ENCODE results near the gene SLCO1B1. TPM values are rescaled to one million over a fixed set of nuclear protein-coding genes. Genes with fewer than 3 reads are reported as not detected.

Gene SLCO1B1
- total RNA-seq, 1 experiment from 2014 or later: not detected

- DNase-seq (ENCODE audit: low spot score): no peak
These were observed 90.8 kb downstream of the SLCO1B1 start for GRCh38 chr12:21221778-21222177.

DNA sequence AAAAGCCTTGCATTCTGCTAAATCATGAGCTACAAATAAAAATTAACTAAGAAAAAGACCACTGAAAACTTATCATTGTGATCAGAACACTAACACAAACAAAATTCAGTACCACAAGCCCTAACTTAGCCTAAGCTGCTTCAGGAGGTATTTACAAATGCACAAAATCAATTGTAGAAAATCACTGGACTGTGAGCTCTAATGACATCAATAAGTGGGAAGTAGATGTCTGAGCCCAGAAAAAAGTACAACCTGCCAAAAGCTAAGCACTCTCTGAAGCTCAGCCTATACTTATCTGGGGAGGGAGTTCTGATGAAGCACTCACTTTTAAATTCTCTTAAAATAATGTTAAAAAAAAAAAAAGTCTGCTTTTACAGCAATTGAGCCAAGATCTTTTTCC, 92.9 kb downstream of the SLCO1B1 start:
- DNase-seq (ENCODE audit: low spot score): no peak

DNA sequence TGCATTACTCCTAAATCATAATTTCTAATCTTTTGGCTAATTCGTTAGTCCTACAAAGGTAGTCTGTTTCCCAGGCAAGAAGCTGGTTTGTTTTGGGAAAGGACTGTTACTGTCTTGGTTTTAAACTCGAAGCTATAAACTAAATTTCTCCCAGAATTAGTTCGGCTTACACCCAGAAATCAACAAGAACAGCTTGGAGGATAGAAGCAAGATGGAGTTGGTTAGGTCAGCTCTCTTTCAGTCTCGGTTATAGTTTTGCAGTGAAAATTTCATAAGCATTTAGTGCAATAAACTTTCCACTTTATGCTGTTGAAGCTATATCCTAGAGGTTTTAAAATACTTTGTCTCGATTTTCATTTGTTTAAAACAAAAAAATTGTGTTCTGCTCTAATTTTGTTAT, 103.4 kb downstream of the SLCO1B1 start:
- no peak for DNase-seq (ENCODE audit: low spot score)

- DNase-seq (ENCODE audit: low spot score): no peak
These were observed 108.9 kb downstream of the SLCO1B1 start for GRCh38 chr12:21239866-21240265.

- DNase-seq (ENCODE audit: low spot score): no peak
These were observed 117.7 kb downstream of the SLCO1B1 start for GRCh38 chr12:21248679-21249078.

DNA sequence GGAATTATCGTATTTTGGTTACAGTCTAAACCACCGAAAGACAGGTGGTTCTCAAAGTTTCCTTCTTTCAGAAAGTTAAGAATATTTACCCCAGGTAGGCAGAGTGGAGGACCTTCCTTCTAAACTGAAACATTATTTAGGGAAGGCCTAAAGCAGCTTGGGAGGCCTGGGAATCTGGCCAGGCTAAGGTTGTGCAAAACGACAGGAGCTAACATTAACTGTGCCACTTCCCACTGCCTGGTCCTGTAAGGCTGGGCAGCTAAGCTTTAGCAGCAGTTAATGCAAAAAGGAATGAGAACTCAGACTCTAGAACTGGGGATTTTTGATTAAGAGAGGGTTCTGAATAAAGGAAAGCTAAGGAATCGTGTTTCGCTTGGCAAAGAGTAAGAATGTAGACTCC, 121.1 kb downstream of the SLCO1B1 start:
- no peak for DNase-seq (ENCODE audit: low spot score)

DNA sequence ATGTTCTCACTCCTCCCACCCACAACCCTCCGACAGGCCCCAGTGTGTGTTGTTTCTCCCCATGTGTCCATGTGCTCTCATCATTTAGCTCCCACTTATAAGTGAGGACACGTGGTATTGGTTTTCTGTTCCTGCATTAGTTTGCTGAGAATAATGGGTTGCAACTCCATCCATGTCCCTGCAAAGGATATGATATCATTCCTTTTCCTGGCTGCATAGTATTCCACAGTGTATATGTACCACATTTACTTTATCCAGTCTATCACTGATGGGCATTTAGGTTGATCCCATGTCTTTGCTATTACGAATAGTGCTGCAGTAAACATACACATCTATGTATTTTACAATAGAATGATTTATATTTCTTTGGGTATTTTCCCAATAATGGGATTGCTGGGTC, 126.2 kb downstream of the SLCO1B1 start:
- DNase-seq (ENCODE audit: low spot score): no peak

DNA sequence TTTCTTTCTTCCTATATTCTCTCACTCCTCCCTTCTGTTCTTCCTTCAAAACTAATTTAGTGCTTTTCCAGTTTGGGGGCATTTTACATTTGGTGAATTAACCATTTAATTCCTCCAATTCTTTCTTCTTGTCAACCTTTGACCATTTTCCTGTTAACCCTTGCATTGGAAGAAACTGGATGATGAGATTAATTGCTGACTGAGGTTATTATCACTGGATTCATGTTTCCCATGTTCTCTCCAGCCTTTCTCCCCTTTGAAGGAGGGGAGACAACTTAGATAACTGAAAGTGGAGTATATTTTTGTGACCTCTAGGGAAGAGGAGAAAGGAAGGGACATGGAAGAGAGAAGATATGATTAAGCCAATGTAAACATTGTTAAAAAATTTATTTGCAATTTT, 133.2 kb downstream of the SLCO1B1 start:
- DNase-seq (ENCODE audit: low spot score): no peak

DNA sequence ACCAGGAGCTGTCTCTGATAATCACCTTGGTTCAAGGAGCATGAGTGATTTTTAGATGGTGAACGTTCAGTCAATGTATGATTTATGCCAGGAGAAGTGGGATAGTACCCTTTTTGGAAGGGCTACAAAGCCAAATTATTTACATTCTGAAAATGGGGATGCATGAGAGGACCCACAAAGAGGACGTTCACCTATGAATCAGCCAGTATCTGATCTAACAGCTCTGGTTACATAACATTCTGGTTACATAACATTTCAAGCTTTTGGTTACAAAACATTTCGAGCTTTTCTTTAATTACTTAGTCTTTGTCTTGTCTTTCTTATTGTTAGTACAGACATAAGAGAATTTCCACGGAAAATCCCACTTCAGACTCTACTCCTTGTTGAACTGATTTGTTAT, 134.9 kb downstream of the SLCO1B1 start:
- no peak for DNase-seq (ENCODE audit: low spot score)

- DNase-seq (ENCODE audit: low spot score): no peak
These were observed 145.8 kb downstream of the SLCO1B1 start for GRCh38 chr12:21276826-21277225.

Other genes with a start within 250 kb of the SLCO1B1 start
- not detected in 2 replicates for gene SLCO1A2, start 203.7 kb downstream of the SLCO1B1 start, total RNA-seq (2014; rRNA removed; shearing (Covaris generic))
- not detected in 2 replicates for gene IAPP, start 241.7 kb downstream of the SLCO1B1 start, total RNA-seq (2014; rRNA removed; shearing (Covaris generic))